SU-DHL-6 (cell line): ENCODE results near the gene TFEB.

Experiments
- H2AFZ ChIP-seq: fragments of 200-600 bp; sonication (generic); 2 replicates; pipeline ENCODE4 v1.6.1; 2014; ENCODE audit warnings: low read depth, mild to moderate bottlenecking, moderate library complexity, mixed read lengths, antibody characterized with exemption, low read length; ENCODE audit not compliant: severe bottlenecking
- H3F3A ChIP-seq: fragments of 200-600 bp; shearing (Covaris generic); 2 replicates; pipeline ENCODE4 v1.6.0; 2016; ENCODE audit warnings: antibody characterized with exemption, mild to moderate bottlenecking; ENCODE audit not compliant: insufficient read depth
- H3K27ac ChIP-seq: fragments of 200-600 bp; sonication (generic); 2 replicates; pipeline ENCODE4 v1.5.1; 2016; ENCODE audit warnings: low read depth, mild to moderate bottlenecking, low read length, moderate library complexity, mixed read lengths
- H3K27me3 ChIP-seq: fragments of 200-600 bp; sonication (generic), shearing (Covaris generic); 2 replicates; pipeline ENCODE4 v1.6.0; 2014; ENCODE audit warnings: mild to moderate bottlenecking, low read length
- H3K36me3 ChIP-seq: fragments of 200-600 bp; sonication (generic); 2 replicates; pipeline ENCODE4 v1.6.1; 2014; ENCODE audit warnings: mild to moderate bottlenecking, low read length, mixed read lengths
- H3K4me2 ChIP-seq: fragments of 300-600, 200-600 bp; shearing (Covaris generic), sonication (generic); 2 replicates; pipeline ENCODE4 v1.6.0; 2014; ENCODE audit warnings: low read length, low read depth, mild to moderate bottlenecking; ENCODE audit not compliant: poor library complexity, severe bottlenecking
- H3K4me3 ChIP-seq: fragments of 200-600 bp; sonication (generic); 2 replicates; pipeline ENCODE4 v1.5.1; 2014; ENCODE audit warnings: antibody characterized with exemption, low read length, mild to moderate bottlenecking, mixed read lengths; ENCODE audit not compliant: insufficient read depth, poor library complexity, severe bottlenecking
- H3K79me2 ChIP-seq: fragments of 200-600 bp; sonication (generic); 2 replicates; pipeline ENCODE4 v1.6.1; 2014; ENCODE audit warnings: mild to moderate bottlenecking, low read length, moderate library complexity; ENCODE audit not compliant: insufficient read depth
- H3K9ac ChIP-seq: fragments of 200-600 bp; sonication (generic); 2 replicates; pipeline ENCODE4 v1.7.0; 2014; ENCODE audit warnings: mild to moderate bottlenecking, low read length
- H3K9me2 ChIP-seq: fragments of 200-600 bp; sonication (generic); replicated peaks from 2 replicates; pipeline ENCODE4 v1.6.1; 2014; ENCODE audit warnings: low read length; ENCODE audit not compliant: insufficient read depth
- H3K9me3 ChIP-seq: fragments of 200-600 bp; sonication (generic); 2 replicates; pipeline ENCODE4 v1.6.1; 2014; ENCODE audit warnings: low read length, mixed read lengths; ENCODE audit not compliant: insufficient read depth
- H4K20me1 ChIP-seq: fragments of 200-600 bp; sonication (generic); 2 replicates; pipeline ENCODE4 v1.6.1; 2014; ENCODE audit warnings: low read depth, mild to moderate bottlenecking, antibody characterized with exemption, low read length, moderate library complexity, mixed read lengths
- CTCF ChIP-seq: fragments of 200-600 bp; sonication (generic); IDR thresholded peaks from one replicate; pipeline ENCODE4 v1.5.1; 2017; ENCODE audit warnings: antibody characterized with exemption, mild to moderate bottlenecking, low read length, moderate library complexity; ENCODE audit not compliant: insufficient read depth, poor library complexity, severe bottlenecking
- EZH2phosphoT487 ChIP-seq: fragments of 200-600 bp; sonication (generic), shearing (Covaris generic); conservative IDR thresholded peaks from 2 replicates; pipeline ENCODE4 v1.6.1; 2018; ENCODE audit warnings: mild to moderate bottlenecking, antibody characterized with exemption, low read length, moderate library complexity, mixed read lengths

Gene TFEB

DNA sequence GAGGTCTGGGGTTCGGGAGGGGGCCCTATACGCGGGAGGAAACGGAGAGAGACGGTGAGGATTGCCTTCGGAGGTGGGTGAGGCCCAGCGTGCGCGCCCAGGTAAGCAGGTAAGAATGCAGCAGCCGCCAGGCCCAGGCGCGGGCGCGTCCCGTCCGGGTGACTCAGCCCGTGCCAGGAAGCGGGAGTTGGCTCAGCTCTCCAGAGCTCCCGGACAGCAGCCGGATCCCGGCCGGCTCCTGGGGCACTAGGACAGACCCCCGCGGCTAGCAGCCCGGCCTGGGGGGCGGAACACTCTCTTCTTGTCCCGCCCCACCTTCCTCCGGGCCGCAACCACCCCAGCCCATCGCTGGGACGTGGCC, 98.6 kb downstream of the TFEB start:
- H3K9me2 ChIP-seq = no peaks in the 10 kb centered on the region
- no peaks in the 10 kb centered on the region for H3K36me3 ChIP-seq
- H3F3A ChIP-seq = no peaks in the 10 kb centered on the region
- H3K4me2 ChIP-seq = no peak overlapping the region
- H3K79me2 ChIP-seq = no peaks in the 10 kb centered on the region
- H3K9me3 ChIP-seq = no peaks in the 10 kb centered on the region
- H3K4me3 ChIP-seq = no peak overlapping the region
- 0 out of 2 replicates have a peak, but pooled peaks cover 3% of the 10 kb centered on the region for H3K27me3 ChIP-seq
- no peak overlapping the region for H3K9ac ChIP-seq
- H2AFZ ChIP-seq = no peak overlapping the region
- TF ChIP-seq EZH2phosphoT487 (no peak), CTCF (no peak)
- no peak overlapping the region for H3K27ac ChIP-seq
- H4K20me1 ChIP-seq = no peaks in the 10 kb centered on the region

DNA sequence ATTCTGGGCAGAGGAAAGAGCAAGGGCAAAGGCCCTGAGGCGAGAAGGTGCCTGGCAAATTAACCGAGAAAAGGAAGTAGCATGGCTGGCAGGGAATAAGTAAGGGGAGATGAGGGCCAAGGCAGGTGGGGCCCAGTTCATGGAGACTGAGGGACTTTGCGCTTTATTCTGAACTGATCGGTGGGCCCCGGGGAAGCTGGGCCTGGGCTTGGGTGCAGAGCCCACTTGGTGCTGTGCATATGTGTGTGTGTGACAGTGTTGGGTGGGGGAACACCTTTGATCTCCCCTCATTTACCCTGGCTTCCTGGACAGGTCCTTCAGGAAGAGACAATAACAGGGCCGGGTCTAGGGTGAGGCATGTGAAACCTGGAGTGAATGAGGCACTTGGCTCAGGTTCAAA, 100.0 kb downstream of the TFEB start:
- no peaks in the 10 kb centered on the region for H3K9me3 ChIP-seq
- H3F3A ChIP-seq = no peaks in the 10 kb centered on the region
- H3K4me3 ChIP-seq = no peak overlapping the region
- H2AFZ ChIP-seq = no peak overlapping the region
- no peak overlapping the region for H3K27ac ChIP-seq
- no peaks in the 10 kb centered on the region for H3K9me2 ChIP-seq
- no peaks in the 10 kb centered on the region for H3K36me3 ChIP-seq
- H4K20me1 ChIP-seq = no peaks in the 10 kb centered on the region
- H3K9ac ChIP-seq = no peak overlapping the region
- TF ChIP-seq CTCF (no peak), EZH2phosphoT487 (no peak)
- H3K27me3 ChIP-seq = 0 out of 2 replicates have a peak, but pooled peaks cover 3% of the 10 kb centered on the region
- H3K4me2 ChIP-seq = no peak overlapping the region
- H3K79me2 ChIP-seq = no peaks in the 10 kb centered on the region

- no peak overlapping the region for H3K9ac ChIP-seq
- no peak for TF ChIP-seq CTCF
- no peak for TF ChIP-seq EZH2phosphoT487
- H4K20me1 ChIP-seq = no peaks in the 10 kb centered on the region
- H3K9me2 ChIP-seq = no peaks in the 10 kb centered on the region
- H2AFZ ChIP-seq = no peak overlapping the region
- 0 out of 2 replicates have a peak, but pooled peaks cover 3% of the 10 kb centered on the region for H3K27me3 ChIP-seq
- H3K79me2 ChIP-seq = no peaks in the 10 kb centered on the region
- no peaks in the 10 kb centered on the region for H3F3A ChIP-seq
- no peak overlapping the region for H3K4me2 ChIP-seq
- no peaks in the 10 kb centered on the region for H3K36me3 ChIP-seq
- H3K4me3 ChIP-seq = no peak overlapping the region
- no peaks in the 10 kb centered on the region for H3K9me3 ChIP-seq
- no peak overlapping the region for H3K27ac ChIP-seq
These were observed 100.8 kb downstream of the TFEB start for GRCh38 chr6:41634657-41635056.
